GM21423 (cell line): ENCODE measurements around the gene SRSF4.

Experiments
- ATAC-seq: cut with Tn5 transposase; IDR thresholded peaks from one replicate; pipeline ENCODE4 v1.9.1; 2021; ENCODE audit warnings: mild to moderate bottlenecking, moderate library complexity; ENCODE audit not compliant: unreplicated experiment

Gene SRSF4

DNA sequence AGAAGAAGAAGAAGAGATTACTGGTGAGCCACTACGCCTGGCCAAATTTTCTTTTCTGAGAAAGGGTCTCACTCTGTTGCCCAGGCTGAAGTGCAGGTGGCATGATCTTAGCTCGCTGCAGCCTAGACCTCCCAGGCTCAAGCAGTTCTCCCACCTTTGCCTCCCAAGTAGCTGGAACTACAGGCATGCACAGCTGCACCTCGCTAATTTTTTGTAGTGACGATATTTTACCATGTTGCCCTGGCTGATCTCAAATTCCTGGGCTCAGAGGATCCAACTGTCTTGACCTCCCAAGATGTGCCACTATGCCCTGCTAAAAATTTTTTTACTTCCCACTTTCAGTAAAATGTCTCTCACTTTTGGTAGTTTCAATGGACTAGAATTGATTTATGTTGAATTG is 82.4 kb downstream of the SRSF4 start:
- ATAC-seq = no peak
